ENCODE measurements around the gene PTPN14. TPM values are rescaled to one million over a fixed set of nuclear protein-coding genes. Genes with fewer than 3 reads are reported as not detected.

PTPN14 gene
- polyA plus RNA-seq, 1 donor from 2014 or later, result 0.07 TPM

GRCh38 chr1:214317300-214317699 is 234.1 kb downstream of the PTPN14 start:
- Histone ChIP-seq H3K4me3 (ENCODE audit: low read length) (no peak overlapping the region), H3F3A (ENCODE audit: insufficient read depth, low read length, poor library complexity, severe bottlenecking) (no peaks in the 10 kb centered on the region), H3K79me2 (replicated peaks; ENCODE audit: insufficient read depth, low read length) (no peaks in the 10 kb centered on the region), H3K9me3 (ENCODE audit: low read length) (no peaks in the 10 kb centered on the region), H3K27me3 (ENCODE audit: insufficient read depth, low read depth, low read length) (no peaks in the 10 kb centered on the region), H3K27ac (ENCODE audit: low read length) (no peak overlapping the region), H3K36me3 (ENCODE audit: insufficient read depth, low read length) (no peaks in the 10 kb centered on the region), H4K20me1 (ENCODE audit: insufficient read depth) (no peaks in the 10 kb centered on the region), H3K9ac (ENCODE audit: low read length) (no peak overlapping the region), H3K9me2 (ENCODE audit: insufficient read depth, low read length) (no peaks in the 10 kb centered on the region), H3K4me2 (ENCODE audit: low read length) (no peak overlapping the region), H2AFZ (ENCODE audit: low read depth, low read length) (no peak overlapping the region)
- TF ChIP-seq MXI1 (conservative IDR thresholded peaks at IDR 0.05; ENCODE audit: poor library complexity, severe bottlenecking), result no peak
- TF ChIP-seq, protein P1, sequence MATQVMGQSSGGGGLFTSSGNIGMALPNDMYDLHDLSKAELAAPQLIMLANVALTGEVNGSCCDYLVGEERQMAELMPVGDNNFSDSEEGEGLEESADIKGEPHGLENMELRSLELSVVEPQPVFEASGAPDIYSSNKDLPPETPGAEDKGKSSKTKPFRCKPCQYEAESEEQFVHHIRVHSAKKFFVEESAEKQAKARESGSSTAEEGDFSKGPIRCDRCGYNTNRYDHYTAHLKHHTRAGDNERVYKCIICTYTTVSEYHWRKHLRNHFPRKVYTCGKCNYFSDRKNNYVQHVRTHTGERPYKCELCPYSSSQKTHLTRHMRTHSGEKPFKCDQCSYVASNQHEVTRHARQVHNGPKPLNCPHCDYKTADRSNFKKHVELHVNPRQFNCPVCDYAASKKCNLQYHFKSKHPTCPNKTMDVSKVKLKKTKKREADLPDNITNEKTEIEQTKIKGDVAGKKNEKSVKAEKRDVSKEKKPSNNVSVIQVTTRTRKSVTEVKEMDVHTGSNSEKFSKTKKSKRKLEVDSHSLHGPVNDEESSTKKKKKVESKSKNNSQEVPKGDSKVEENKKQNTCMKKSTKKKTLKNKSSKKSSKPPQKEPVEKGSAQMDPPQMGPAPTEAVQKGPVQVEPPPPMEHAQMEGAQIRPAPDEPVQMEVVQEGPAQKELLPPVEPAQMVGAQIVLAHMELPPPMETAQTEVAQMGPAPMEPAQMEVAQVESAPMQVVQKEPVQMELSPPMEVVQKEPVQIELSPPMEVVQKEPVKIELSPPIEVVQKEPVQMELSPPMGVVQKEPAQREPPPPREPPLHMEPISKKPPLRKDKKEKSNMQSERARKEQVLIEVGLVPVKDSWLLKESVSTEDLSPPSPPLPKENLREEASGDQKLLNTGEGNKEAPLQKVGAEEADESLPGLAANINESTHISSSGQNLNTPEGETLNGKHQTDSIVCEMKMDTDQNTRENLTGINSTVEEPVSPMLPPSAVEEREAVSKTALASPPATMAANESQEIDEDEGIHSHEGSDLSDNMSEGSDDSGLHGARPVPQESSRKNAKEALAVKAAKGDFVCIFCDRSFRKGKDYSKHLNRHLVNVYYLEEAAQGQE (IDR thresholded peaks at IDR 0.05; ENCODE audit: borderline replicate concordance), result no peak
- TF ChIP-seq RAD21 (conservative IDR thresholded peaks at IDR 0.05), result no peak
- TF ChIP-seq EP300 (conservative IDR thresholded peaks at IDR 0.05; ENCODE audit: poor library complexity, severe bottlenecking), result no peak
- no peak for TF ChIP-seq POLR2AphosphoS5 (IDR thresholded peaks at IDR 0.05)
- no peak for TF ChIP-seq SMC3 (conservative IDR thresholded peaks at IDR 0.05; ENCODE audit: poor library complexity)
- no peak for TF ChIP-seq EZH2 (IDR thresholded peaks at IDR 0.05; ENCODE audit: borderline replicate concordance, insufficient read depth, low read length, poor library complexity, severe bottlenecking)
- TF ChIP-seq, protein P2, sequence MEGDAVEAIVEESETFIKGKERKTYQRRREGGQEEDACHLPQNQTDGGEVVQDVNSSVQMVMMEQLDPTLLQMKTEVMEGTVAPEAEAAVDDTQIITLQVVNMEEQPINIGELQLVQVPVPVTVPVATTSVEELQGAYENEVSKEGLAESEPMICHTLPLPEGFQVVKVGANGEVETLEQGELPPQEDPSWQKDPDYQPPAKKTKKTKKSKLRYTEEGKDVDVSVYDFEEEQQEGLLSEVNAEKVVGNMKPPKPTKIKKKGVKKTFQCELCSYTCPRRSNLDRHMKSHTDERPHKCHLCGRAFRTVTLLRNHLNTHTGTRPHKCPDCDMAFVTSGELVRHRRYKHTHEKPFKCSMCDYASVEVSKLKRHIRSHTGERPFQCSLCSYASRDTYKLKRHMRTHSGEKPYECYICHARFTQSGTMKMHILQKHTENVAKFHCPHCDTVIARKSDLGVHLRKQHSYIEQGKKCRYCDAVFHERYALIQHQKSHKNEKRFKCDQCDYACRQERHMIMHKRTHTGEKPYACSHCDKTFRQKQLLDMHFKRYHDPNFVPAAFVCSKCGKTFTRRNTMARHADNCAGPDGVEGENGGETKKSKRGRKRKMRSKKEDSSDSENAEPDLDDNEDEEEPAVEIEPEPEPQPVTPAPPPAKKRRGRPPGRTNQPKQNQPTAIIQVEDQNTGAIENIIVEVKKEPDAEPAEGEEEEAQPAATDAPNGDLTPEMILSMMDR (IDR thresholded peaks at IDR 0.05; ENCODE audit: poor library complexity, severe bottlenecking), result no peak
- no peak for TF ChIP-seq TAF1 (IDR thresholded peaks at IDR 0.05; ENCODE audit: low read depth)

DNA sequence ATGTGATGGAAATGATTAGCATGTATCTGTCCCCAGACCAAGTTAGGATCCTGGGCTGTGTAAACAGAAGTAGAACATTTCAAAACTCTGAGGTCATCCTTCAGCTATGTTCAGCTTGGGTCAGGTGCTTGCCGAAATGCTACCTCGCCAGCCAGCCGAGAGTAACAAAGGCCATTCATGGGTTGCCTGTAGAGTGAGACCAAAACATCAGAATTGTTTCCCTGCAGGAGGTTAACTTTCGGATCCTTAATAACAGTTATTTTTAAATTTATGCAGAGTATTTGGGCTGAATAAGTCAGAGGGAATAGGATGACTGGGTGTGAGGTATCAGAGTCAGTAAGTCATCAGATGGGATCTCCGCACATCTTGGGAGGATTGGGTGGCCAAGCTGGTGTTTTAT is 234.8 kb downstream of the PTPN14 start:
- H3K9me2 ChIP-seq (ENCODE audit: insufficient read depth, low read length), result no peaks in the 10 kb centered on the region
- H3K9me3 ChIP-seq (ENCODE audit: low read length), result no peaks in the 10 kb centered on the region
- no peaks in the 10 kb centered on the region for H3K27me3 ChIP-seq (ENCODE audit: insufficient read depth, low read depth, low read length)
- no peaks in the 10 kb centered on the region for H3K79me2 ChIP-seq (replicated peaks; ENCODE audit: insufficient read depth, low read length)
- no peaks in the 10 kb centered on the region for H3K36me3 ChIP-seq (ENCODE audit: insufficient read depth, low read length)
- H2AFZ ChIP-seq (ENCODE audit: low read depth, low read length), result no peak overlapping the region
- no peak for TF ChIP-seq EZH2 (IDR thresholded peaks at IDR 0.05; ENCODE audit: borderline replicate concordance, insufficient read depth, low read length, poor library complexity, severe bottlenecking)
- TF ChIP-seq SMC3 (conservative IDR thresholded peaks at IDR 0.05; ENCODE audit: poor library complexity), result no peak
- TF ChIP-seq, protein P2 (IDR thresholded peaks at IDR 0.05; ENCODE audit: poor library complexity, severe bottlenecking), result no peak
- TF ChIP-seq POLR2AphosphoS5 (IDR thresholded peaks at IDR 0.05), result no peak
- no peak for TF ChIP-seq RAD21 (conservative IDR thresholded peaks at IDR 0.05)
- no peak for TF ChIP-seq TAF1 (IDR thresholded peaks at IDR 0.05; ENCODE audit: low read depth)
- no peak for TF ChIP-seq MXI1 (conservative IDR thresholded peaks at IDR 0.05; ENCODE audit: poor library complexity, severe bottlenecking)
- no peak for TF ChIP-seq EP300 (conservative IDR thresholded peaks at IDR 0.05; ENCODE audit: poor library complexity, severe bottlenecking)
- TF ChIP-seq, protein P1 (IDR thresholded peaks at IDR 0.05; ENCODE audit: borderline replicate concordance), result no peak
- H3K9ac ChIP-seq (ENCODE audit: low read length), result no peak overlapping the region
- no peak overlapping the region for H3K4me2 ChIP-seq (ENCODE audit: low read length)
- H4K20me1 ChIP-seq (ENCODE audit: insufficient read depth), result no peaks in the 10 kb centered on the region
- no peak overlapping the region for H3K27ac ChIP-seq (ENCODE audit: low read length)
- no peaks in the 10 kb centered on the region for H3F3A ChIP-seq (ENCODE audit: insufficient read depth, low read length, poor library complexity, severe bottlenecking)
- H3K4me3 ChIP-seq (ENCODE audit: low read length), result no peak overlapping the region

All from neural cell (in vitro differentiated cells).